GM21390 (cell line): ENCODE data around the gene HPCAL4.

Experiments
- ATAC-seq: cut with Tn5 transposase; IDR thresholded peaks from one replicate; pipeline ENCODE4 v1.9.1; 2021; ENCODE audit not compliant: unreplicated experiment

Gene HPCAL4

GRCh38 chr1:39631361-39632322 lies 59.6 kb downstream of the HPCAL4 start:
- ATAC-seq: no peak

DNA sequence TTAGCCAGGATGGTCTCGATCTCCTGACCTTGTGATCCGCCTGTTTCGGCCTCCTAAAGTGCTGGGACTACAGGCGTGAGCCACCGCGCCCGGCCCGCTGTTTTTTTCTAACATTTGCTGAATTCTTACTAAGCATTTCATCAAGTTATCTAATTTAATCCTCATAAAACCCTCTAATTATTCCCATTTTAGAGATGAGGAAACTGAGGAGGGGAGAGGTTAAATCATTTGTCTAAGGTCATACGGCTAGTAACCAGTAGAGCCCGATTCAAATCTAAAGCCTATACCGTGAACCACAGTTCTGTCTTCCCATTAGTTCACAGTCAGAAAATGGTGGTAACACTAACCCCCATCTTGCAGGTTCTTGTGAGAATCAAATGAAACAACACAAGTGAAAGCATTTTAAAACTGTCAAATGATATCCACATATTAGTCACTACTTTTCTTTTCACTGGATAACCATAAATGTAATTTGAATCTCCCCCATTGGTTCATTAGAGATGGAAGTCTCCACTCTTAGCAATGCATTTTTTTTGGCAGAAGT lies 62.4 kb downstream of the HPCAL4 start:
- no peak for ATAC-seq
